B cell (primary cell): Measurements from ENCODE around the gene BAZ1B.

Experiments used
- EZH2 ChIP-seq: IDR thresholded peaks from 2 replicates; pipeline ENCODE4 v1.6.1; 2012; ENCODE audit warnings: borderline replicate concordance, low read depth, mild to moderate bottlenecking, moderate library complexity, low read length; ENCODE audit not compliant: insufficient read depth, poor library complexity, severe bottlenecking
- TF ChIP-seq, protein P1 (sequence below): fragments of 200-600 bp; IDR thresholded peaks from one replicate; pipeline ENCODE4 v1.8.0; 2022; ENCODE audit warnings: antibody characterized with exemption, mild to moderate bottlenecking

DNA sequence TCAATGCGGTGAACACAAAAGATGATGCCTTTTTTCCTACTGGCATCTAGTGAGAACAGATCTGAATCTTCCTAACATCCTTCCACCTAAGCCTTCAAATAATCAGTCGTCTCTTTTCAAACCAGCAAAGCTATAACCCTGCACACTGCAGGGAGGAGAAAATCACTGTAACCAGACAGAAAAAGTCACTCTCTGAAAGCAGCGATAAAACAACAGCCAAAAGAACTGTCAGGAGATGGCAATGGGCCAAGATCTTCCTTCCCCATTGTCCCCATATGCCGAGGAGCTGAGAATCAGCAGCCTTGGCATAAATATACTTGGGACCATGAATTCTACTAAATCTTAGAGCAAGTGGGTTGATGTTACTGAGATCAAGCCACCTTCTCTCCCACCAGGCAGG, 75.4 kb downstream of the BAZ1B start:
- TF ChIP-seq, protein P1, sequence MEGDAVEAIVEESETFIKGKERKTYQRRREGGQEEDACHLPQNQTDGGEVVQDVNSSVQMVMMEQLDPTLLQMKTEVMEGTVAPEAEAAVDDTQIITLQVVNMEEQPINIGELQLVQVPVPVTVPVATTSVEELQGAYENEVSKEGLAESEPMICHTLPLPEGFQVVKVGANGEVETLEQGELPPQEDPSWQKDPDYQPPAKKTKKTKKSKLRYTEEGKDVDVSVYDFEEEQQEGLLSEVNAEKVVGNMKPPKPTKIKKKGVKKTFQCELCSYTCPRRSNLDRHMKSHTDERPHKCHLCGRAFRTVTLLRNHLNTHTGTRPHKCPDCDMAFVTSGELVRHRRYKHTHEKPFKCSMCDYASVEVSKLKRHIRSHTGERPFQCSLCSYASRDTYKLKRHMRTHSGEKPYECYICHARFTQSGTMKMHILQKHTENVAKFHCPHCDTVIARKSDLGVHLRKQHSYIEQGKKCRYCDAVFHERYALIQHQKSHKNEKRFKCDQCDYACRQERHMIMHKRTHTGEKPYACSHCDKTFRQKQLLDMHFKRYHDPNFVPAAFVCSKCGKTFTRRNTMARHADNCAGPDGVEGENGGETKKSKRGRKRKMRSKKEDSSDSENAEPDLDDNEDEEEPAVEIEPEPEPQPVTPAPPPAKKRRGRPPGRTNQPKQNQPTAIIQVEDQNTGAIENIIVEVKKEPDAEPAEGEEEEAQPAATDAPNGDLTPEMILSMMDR: no peak
- no peak for TF ChIP-seq EZH2
